ENCODE results near the gene ACR. TPM values are rescaled to one million over a fixed set of nuclear protein-coding genes. Genes with fewer than 3 reads are reported as not detected.

The ACR gene
- total RNA-seq, 1 experiment from 2014 or later: 0.21 TPM

- CTCF ChIA-PET: no interaction called here
- Histone ChIP-seq H3K27me3 (ENCODE audit: control insufficient read depth, insufficient read depth, low read length) (no peaks in the 10 kb centered on the region), H3K36me3 (ENCODE audit: control insufficient read depth, insufficient read depth, low read length) (no peaks in the 10 kb centered on the region), H3K4me3 (ENCODE audit: low read depth in 2 of 2, low read length in 2 of 2) (no peak overlapping the region), H3K4me1 (ENCODE audit: control insufficient read depth, insufficient read depth, low read length) (no peaks in the 10 kb centered on the region), H3K9me3 (ENCODE audit: control insufficient read depth, insufficient read depth, low read depth, low read length) (no peaks in the 10 kb centered on the region), H3K27ac (ENCODE audit: low read length) (no peak overlapping the region)
- TF ChIP-seq POLR2AphosphoS5 (IDR thresholded peaks at IDR 0.05; ENCODE audit: low read depth, low read length) (no peak), REST (IDR thresholded peaks at IDR 0.05; ENCODE audit: insufficient read depth in 1 of 2, low read depth in 2 of 2, low read length in 1 of 2) (no peak), TCF7L2 (IDR thresholded peaks at IDR 0.05; ENCODE audit: low read depth, low read length) (no peak), CTCF (IDR thresholded peaks at IDR 0.05) (no peak), SIN3A (IDR thresholded peaks at IDR 0.05; ENCODE audit: borderline replicate concordance, insufficient read depth, low read depth, low read length) (no peak)
- ATAC-seq (no peak), DNase-seq (ENCODE audit: low read depth, low spot score) (no peak)
- in situ Hi-C loops (cut with HindIII; ENCODE audit: low pct_unique_long_range_greater_than_20kb, low sequenced_read_pairs) (no loop called here), intact Hi-C loops (cut with micrococcal nuclease; ENCODE audit: unreplicated experiment) (no loop called here)
- POLR2A ChIA-PET: no interaction called here
- no TSS peak for BruUV-seq (replicated peaks)
Observed at GRCh38 chr22:50722716-50723428, 15.1 kb upstream of the ACR start.

GRCh38 chr22:50723991-50724390 is 14.0 kb upstream of the ACR start:
- ATAC-seq (no peak), DNase-seq (ENCODE audit: low read depth, low spot score) (no peak)
- no peaks in the 10 kb centered on the region for H3K4me1 ChIP-seq (ENCODE audit: control insufficient read depth, insufficient read depth, low read length)
- no peak overlapping the region for H3K4me3 ChIP-seq (ENCODE audit: low read depth in 2 of 2, low read length in 2 of 2)
- in situ Hi-C loops (cut with HindIII; ENCODE audit: low pct_unique_long_range_greater_than_20kb, low sequenced_read_pairs): no loop called here
- H3K36me3 ChIP-seq (ENCODE audit: control insufficient read depth, insufficient read depth, low read length): no peaks in the 10 kb centered on the region
- no peaks in the 10 kb centered on the region for H3K9me3 ChIP-seq (ENCODE audit: control insufficient read depth, insufficient read depth, low read depth, low read length)
- no peak overlapping the region for H3K27ac ChIP-seq (ENCODE audit: low read length)
- TF ChIP-seq SIN3A (IDR thresholded peaks at IDR 0.05; ENCODE audit: borderline replicate concordance, insufficient read depth, low read depth, low read length): no peak
- TF ChIP-seq TCF7L2 (IDR thresholded peaks at IDR 0.05; ENCODE audit: low read depth, low read length): no peak
- no peak for TF ChIP-seq REST (IDR thresholded peaks at IDR 0.05; ENCODE audit: insufficient read depth in 1 of 2, low read depth in 2 of 2, low read length in 1 of 2)
- CTCF ChIA-PET: no interaction called here
- POLR2A ChIA-PET: no interaction called here
- H3K27me3 ChIP-seq (ENCODE audit: control insufficient read depth, insufficient read depth, low read length): no peaks in the 10 kb centered on the region
- intact Hi-C loops (cut with micrococcal nuclease; ENCODE audit: unreplicated experiment): no loop called here
- BruUV-seq (replicated peaks): no TSS peak

Data from Panc1 (cell line).